Endothelial cell of hepatic sinusoid (primary cell): ENCODE results near the gene STIM1.

Experiments used
- in situ Hi-C: cut with HindIII; loops from 2 replicates; pipeline ENCODE4 v1.10.0; 2017; ENCODE audit warnings: low sequenced_read_pairs

The STIM1 gene

GRCh38 chr11:3909901-3910300, 54.4 kb downstream of the STIM1 start:
- in situ Hi-C loops, result loop anchor here (5.0 kb wide), 1 partner anchor 42 kb away; no protein-coding TSS in a partner anchor

- in situ Hi-C loops, result loop anchor here (5.0 kb wide), 1 partner anchor 40 kb away; no protein-coding TSS in a partner anchor
Measured at GRCh38 chr11:3911908-3912505, 56.5 kb downstream of the STIM1 start.

- in situ Hi-C loops, result loop anchor here (5.0 kb wide), 1 partner anchor 38 kb away; no protein-coding TSS in a partner anchor
Measured at GRCh38 chr11:3913921-3914320, 58.5 kb downstream of the STIM1 start.

GRCh38 chr11:3914805-3915204, 59.3 kb downstream of the STIM1 start:
- in situ Hi-C loops, result loop anchor here (5.0 kb wide), 1 partner anchor 37 kb away; no protein-coding TSS in a partner anchor

GRCh38 chr11:3916962-3917361, 61.5 kb downstream of the STIM1 start:
- in situ Hi-C loops, result no loop called here

GRCh38 chr11:3920148-3920852, 64.8 kb downstream of the STIM1 start:
- in situ Hi-C loops, result no loop called here

GRCh38 chr11:3922056-3922455, 66.6 kb downstream of the STIM1 start:
- in situ Hi-C loops, result no loop called here

GRCh38 chr11:3925513-3925912, 70.0 kb downstream of the STIM1 start:
- in situ Hi-C loops, result no loop called here

GRCh38 chr11:3926458-3927095, 71.1 kb downstream of the STIM1 start:
- in situ Hi-C loops, result no loop called here

- in situ Hi-C loops, result no loop called here
Measured at GRCh38 chr11:3927129-3927796, 71.8 kb downstream of the STIM1 start.

- in situ Hi-C loops, result no loop called here
Measured at GRCh38 chr11:3929232-3929631, 73.8 kb downstream of the STIM1 start.

GRCh38 chr11:3929649-3930048, 74.2 kb downstream of the STIM1 start:
- in situ Hi-C loops, result no loop called here

GRCh38 chr11:3932698-3933097, 77.2 kb downstream of the STIM1 start:
- in situ Hi-C loops, result no loop called here

- in situ Hi-C loops, result no loop called here
Measured at GRCh38 chr11:3933165-3933628, 77.7 kb downstream of the STIM1 start.

- in situ Hi-C loops, result no loop called here
Measured at GRCh38 chr11:3934658-3935057, 79.2 kb downstream of the STIM1 start.

- in situ Hi-C loops, result no loop called here
Measured at GRCh38 chr11:3936517-3936916, 81.1 kb downstream of the STIM1 start.

- in situ Hi-C loops, result no loop called here
Measured at GRCh38 chr11:3939211-3939610, 83.7 kb downstream of the STIM1 start.

GRCh38 chr11:3939651-3940190, 84.3 kb downstream of the STIM1 start:
- in situ Hi-C loops, result no loop called here

GRCh38 chr11:3942160-3942955, 86.9 kb downstream of the STIM1 start:
- in situ Hi-C loops, result no loop called here

- in situ Hi-C loops, result no loop called here
Measured at GRCh38 chr11:3942956-3943497, 87.6 kb downstream of the STIM1 start.
